ENCODE data around the gene GAS7. TPM values are rescaled to one million over a fixed set of nuclear protein-coding genes. Genes with fewer than 3 reads are reported as not detected.

The GAS7 gene
- total RNA-seq, 1 experiment from 2014 or later, result 12.3 TPM

DNA sequence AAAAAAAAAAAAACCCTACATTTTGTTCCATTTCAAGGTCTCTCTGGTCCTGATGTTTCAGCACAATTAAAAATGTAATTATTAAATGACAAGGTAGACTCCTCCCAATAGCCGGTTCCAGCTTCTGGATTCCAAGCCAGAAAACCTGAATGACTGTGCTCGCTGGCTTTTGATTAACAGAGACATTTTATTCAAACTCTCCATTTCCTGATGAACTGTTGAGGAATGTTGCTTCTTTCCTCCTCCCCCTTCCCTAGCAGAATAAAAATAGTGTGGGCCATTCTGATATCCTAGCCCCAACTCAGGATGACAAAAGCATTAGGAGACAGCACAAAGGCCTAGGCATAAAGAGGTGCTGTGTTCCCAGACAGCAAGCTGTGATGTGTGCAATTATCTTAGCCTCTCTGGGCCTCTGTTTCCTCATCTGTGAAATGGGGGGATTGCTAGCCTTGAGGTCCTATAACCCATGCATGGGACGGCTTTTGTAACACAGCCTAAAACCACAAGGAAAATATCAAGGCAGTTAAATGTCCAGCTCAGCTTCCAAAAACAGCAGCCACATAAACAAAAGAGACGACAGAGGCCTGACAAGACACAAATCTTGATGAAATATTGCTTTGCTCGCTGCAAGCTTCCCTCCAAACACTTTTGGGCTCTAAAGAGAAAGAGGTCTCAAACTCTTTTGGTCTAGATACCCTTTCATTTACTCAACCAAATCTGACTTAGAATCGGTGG, 166.1 kb downstream of the GAS7 start (continued):
- TF ChIP-seq, protein P1, sequence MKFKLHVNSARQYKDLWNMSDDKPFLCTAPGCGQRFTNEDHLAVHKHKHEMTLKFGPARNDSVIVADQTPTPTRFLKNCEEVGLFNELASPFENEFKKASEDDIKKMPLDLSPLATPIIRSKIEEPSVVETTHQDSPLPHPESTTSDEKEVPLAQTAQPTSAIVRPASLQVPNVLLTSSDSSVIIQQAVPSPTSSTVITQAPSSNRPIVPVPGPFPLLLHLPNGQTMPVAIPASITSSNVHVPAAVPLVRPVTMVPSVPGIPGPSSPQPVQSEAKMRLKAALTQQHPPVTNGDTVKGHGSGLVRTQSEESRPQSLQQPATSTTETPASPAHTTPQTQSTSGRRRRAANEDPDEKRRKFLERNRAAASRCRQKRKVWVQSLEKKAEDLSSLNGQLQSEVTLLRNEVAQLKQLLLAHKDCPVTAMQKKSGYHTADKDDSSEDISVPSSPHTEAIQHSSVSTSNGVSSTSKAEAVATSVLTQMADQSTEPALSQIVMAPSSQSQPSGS (CRISPR knock-in tag; IDR thresholded peaks at IDR 0.05; ENCODE audit: borderline replicate concordance, low read depth), result no peak
- no peak for TF ChIP-seq GRHL2 (CRISPR knock-in tag; IDR thresholded peaks at IDR 0.05; ENCODE audit: insufficient replicate concordance, severe bottlenecking)

DNA sequence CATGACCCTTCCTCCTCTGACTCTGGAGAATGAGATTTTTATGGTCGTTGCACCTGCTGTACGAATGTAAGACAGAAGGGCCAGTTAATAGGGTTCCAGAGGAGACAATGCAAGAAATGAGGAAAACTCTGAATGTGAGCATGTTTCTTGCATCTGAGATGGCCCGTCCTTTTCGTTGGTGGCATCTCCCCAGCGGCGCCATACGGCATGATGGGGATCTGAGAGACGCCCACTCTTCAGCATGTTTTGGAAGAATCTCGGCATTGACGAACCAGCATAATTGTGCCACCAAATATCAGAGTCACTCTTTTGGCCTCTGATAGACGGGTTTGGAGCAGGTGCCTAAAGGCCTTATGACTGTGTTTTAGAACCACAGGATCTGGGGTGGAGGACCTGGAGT, 166.8 kb downstream of the GAS7 start:
- Mint-ChIP-seq H3K4me3 (no peak overlapping the region), H3K4me1 (peaks cover 24% of the 10 kb centered on the region), H3K36me3 (no peaks in the 10 kb centered on the region), H3K27ac (no peak overlapping the region), H3K9me3 (no peaks in the 10 kb centered on the region), H3K27me3 (ENCODE audit: low read depth) (no peaks in the 10 kb centered on the region; the same call in 1 of the 2 replicates)
- no peak for ATAC-seq
- TF ChIP-seq HMGA2 (CRISPR knock-in tag; IDR thresholded peaks at IDR 0.05) (no peak), FOXJ3 (CRISPR knock-in tag; IDR thresholded peaks at IDR 0.05; ENCODE audit: borderline replicate concordance) (no peak), FOXP1 (CRISPR knock-in tag; IDR thresholded peaks at IDR 0.05; ENCODE audit: borderline replicate concordance) (no peak), ZNF219 (CRISPR knock-in tag; IDR thresholded peaks at IDR 0.05; ENCODE audit: borderline replicate concordance) (no peak), CREM (CRISPR knock-in tag; IDR thresholded peaks at IDR 0.05) (no peak), NR1H2 (CRISPR knock-in tag; IDR thresholded peaks at IDR 0.05) (no peak), JAZF1 (CRISPR knock-in tag; IDR thresholded peaks at IDR 0.05) (no peak), ETV6 (CRISPR knock-in tag; IDR thresholded peaks at IDR 0.05) (no peak)
- TF ChIP-seq, protein P2, sequence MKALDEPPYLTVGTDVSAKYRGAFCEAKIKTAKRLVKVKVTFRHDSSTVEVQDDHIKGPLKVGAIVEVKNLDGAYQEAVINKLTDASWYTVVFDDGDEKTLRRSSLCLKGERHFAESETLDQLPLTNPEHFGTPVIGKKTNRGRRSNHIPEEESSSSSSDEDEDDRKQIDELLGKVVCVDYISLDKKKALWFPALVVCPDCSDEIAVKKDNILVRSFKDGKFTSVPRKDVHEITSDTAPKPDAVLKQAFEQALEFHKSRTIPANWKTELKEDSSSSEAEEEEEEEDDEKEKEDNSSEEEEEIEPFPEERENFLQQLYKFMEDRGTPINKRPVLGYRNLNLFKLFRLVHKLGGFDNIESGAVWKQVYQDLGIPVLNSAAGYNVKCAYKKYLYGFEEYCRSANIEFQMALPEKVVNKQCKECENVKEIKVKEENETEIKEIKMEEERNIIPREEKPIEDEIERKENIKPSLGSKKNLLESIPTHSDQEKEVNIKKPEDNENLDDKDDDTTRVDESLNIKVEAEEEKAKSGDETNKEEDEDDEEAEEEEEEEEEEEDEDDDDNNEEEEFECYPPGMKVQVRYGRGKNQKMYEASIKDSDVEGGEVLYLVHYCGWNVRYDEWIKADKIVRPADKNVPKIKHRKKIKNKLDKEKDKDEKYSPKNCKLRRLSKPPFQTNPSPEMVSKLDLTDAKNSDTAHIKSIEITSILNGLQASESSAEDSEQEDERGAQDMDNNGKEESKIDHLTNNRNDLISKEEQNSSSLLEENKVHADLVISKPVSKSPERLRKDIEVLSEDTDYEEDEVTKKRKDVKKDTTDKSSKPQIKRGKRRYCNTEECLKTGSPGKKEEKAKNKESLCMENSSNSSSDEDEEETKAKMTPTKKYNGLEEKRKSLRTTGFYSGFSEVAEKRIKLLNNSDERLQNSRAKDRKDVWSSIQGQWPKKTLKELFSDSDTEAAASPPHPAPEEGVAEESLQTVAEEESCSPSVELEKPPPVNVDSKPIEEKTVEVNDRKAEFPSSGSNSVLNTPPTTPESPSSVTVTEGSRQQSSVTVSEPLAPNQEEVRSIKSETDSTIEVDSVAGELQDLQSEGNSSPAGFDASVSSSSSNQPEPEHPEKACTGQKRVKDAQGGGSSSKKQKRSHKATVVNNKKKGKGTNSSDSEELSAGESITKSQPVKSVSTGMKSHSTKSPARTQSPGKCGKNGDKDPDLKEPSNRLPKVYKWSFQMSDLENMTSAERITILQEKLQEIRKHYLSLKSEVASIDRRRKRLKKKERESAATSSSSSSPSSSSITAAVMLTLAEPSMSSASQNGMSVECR (CRISPR knock-in tag; IDR thresholded peaks at IDR 0.05; ENCODE audit: borderline replicate concordance), result no peak
- TF ChIP-seq, protein P3, sequence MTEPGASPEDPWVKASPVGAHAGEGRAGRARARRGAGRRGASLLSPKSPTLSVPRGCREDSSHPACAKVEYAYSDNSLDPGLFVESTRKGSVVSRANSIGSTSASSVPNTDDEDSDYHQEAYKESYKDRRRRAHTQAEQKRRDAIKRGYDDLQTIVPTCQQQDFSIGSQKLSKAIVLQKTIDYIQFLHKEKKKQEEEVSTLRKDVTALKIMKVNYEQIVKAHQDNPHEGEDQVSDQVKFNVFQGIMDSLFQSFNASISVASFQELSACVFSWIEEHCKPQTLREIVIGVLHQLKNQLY (CRISPR knock-in tag; IDR thresholded peaks at IDR 0.05), result no peak
- TF ChIP-seq, protein P4, sequence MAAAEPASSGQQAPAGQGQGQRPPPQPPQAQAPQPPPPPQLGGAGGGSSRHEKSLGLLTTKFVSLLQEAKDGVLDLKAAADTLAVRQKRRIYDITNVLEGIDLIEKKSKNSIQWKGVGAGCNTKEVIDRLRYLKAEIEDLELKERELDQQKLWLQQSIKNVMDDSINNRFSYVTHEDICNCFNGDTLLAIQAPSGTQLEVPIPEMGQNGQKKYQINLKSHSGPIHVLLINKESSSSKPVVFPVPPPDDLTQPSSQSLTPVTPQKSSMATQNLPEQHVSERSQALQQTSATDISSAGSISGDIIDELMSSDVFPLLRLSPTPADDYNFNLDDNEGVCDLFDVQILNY (CRISPR knock-in tag; IDR thresholded peaks at IDR 0.05), result no peak
- TF ChIP-seq, protein P5, sequence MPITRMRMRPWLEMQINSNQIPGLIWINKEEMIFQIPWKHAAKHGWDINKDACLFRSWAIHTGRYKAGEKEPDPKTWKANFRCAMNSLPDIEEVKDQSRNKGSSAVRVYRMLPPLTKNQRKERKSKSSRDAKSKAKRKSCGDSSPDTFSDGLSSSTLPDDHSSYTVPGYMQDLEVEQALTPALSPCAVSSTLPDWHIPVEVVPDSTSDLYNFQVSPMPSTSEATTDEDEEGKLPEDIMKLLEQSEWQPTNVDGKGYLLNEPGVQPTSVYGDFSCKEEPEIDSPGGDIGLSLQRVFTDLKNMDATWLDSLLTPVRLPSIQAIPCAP (CRISPR knock-in tag; IDR thresholded peaks at IDR 0.05), result no peak
- POLR2A ChIA-PET, result no interaction called here
- CTCF ChIA-PET, result interaction anchor here (0.6 to 1.0 kb wide), 2 partner anchors 27 to 49 kb away, joined by 3 read pairs; no protein-coding TSS in a partner anchor
- DNase-seq (ENCODE audit: low spot score), result no peak

DNA sequence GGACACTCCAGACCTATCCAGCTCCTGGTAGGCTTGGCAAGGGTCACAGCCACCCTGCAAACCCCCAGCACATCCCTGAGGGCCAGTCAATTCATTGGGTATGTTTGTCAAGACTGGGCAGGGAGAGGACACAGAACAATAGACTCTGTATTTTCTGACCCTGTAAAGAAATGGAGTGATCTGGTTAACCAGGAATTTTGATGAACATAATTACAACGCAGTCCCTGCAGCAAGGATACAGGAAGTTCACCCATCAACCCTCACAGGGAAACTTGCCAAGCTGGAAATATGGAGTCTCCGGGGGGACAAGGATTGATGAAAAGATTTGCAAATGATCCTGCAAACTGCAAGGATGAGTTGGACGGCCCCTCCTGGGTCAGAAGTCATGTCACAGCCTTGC, 167.3 kb downstream of the GAS7 start:
- Mint-ChIP-seq H3K4me1 (peaks cover 29% of the 10 kb centered on the region), H3K9me3 (no peaks in the 10 kb centered on the region), H3K27me3 (ENCODE audit: low read depth) (no peaks in the 10 kb centered on the region), H3K4me3 (no peak overlapping the region), H3K27ac (no peak overlapping the region), H3K36me3 (no peaks in the 10 kb centered on the region)
- ChIA-PET POLR2A (no interaction called here), CTCF (no interaction called here)
- ATAC-seq, result no peak
- no peak for DNase-seq (ENCODE audit: low spot score)
- TF ChIP-seq, protein P5 (CRISPR knock-in tag; IDR thresholded peaks at IDR 0.05), result no peak
- TF ChIP-seq ATF1 (CRISPR knock-in tag; IDR thresholded peaks at IDR 0.05), result no peak
- no peak for TF ChIP-seq ZBTB21 (CRISPR knock-in tag; IDR thresholded peaks at IDR 0.05; ENCODE audit: borderline replicate concordance)
- no peak for TF ChIP-seq TEAD4 (CRISPR knock-in tag; IDR thresholded peaks at IDR 0.05)
- no peak for TF ChIP-seq TP53 (CRISPR knock-in tag; IDR thresholded peaks at IDR 0.05)

All from WTC11 (cell line).